ENCODE measurements around the gene KRT82.
A peak's percentile ranks its signal among the peaks of the same experiment; 100 is the strongest.

KRT82 gene

GRCh38 chr12:52401526-52401925, 4.6 kb downstream of the KRT82 start:
- Histone ChIP-seq H3K4me1 (no peaks in the 10 kb centered on the region), H3K9ac (no peak overlapping the region), H3K4me2 (no peak overlapping the region), H3K36me3 (no peaks in the 10 kb centered on the region), H3K27ac (no peak overlapping the region), H3K9me3 (no peaks in the 10 kb centered on the region), H3K4me3 (no peak overlapping the region), H3K27me3 (no peaks in the 10 kb centered on the region), H4K20me1 (no peaks in the 10 kb centered on the region)
- no peak for TF ChIP-seq Cebpa-rat (IDR thresholded peaks at IDR 0.05)

GRCh38 chr12:52400906-52401305, 5.2 kb downstream of the KRT82 start:
- H3K9ac ChIP-seq = no peak overlapping the region
- no peaks in the 10 kb centered on the region for H4K20me1 ChIP-seq
- H3K27me3 ChIP-seq = no peaks in the 10 kb centered on the region
- H3K36me3 ChIP-seq = no peaks in the 10 kb centered on the region
- no peak overlapping the region for H3K4me2 ChIP-seq
- no peaks in the 10 kb centered on the region for H3K9me3 ChIP-seq
- H3K4me3 ChIP-seq = no peak overlapping the region
- no peaks in the 10 kb centered on the region for H3K4me1 ChIP-seq
- no peak overlapping the region for H3K27ac ChIP-seq
- no peak for TF ChIP-seq Cebpa-rat (IDR thresholded peaks at IDR 0.05)

DNA sequence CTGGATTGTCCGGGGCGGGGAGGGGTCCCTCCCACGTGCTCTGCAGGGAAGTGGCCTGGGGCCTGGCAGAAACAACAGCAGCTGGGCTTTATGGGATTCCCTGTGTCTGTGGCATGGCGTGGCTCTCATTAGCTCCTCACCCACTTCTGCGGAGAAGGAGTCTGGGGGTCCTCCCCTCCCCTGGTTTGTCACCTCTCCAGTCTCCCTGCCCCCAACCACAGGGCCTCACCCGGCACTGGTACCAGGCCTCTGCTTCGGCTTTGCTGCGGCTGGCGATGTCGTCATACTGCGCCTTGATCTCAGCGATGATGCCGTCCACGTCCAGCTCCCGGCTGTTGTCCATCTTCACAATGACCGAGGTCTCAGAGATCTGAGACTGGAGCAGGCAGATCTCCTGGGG, 6.4 kb downstream of the KRT82 start:
- Histone ChIP-seq H4K20me1 (no peaks in the 10 kb centered on the region), H3K4me2 (no peak overlapping the region), H3K4me3 (no peak overlapping the region), H3K27me3 (no peaks in the 10 kb centered on the region), H3K4me1 (no peaks in the 10 kb centered on the region), H3K9ac (no peak overlapping the region), H3K9me3 (no peaks in the 10 kb centered on the region), H3K36me3 (no peaks in the 10 kb centered on the region), H3K27ac (no peak overlapping the region)
- TF ChIP-seq Cebpa-rat (IDR thresholded peaks at IDR 0.05) = no peak

DNA sequence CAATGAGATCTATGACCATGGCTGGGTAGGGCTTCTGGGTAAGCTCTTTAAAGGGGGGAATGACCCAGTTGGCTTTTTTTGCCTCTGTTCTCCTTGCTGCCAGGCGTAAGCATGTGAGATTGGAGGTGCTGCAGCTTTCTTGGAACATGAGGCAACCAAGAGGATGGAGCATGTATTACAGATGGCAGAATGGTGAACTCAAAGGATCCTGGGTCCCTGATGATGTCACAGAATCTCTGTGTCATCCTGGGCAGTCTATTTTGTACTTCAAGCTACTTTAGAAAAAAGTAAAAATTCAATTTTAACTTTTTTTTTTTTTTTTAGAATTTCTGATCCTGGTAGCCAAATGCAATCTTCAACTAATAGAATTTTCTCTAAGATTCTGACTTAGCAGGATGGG, 8.0 kb downstream of the KRT82 start:
- Histone ChIP-seq H3K4me1 (0 out of 2 replicates have a peak, but pooled peaks cover 4% of the 10 kb centered on the region), H3K9ac (no peak overlapping the region), H3K9me3 (no peaks in the 10 kb centered on the region), H3K27ac (no peak overlapping the region), H3K27me3 (no peaks in the 10 kb centered on the region), H4K20me1 (no peaks in the 10 kb centered on the region), H3K4me3 (no peak overlapping the region), H3K36me3 (no peaks in the 10 kb centered on the region), H3K4me2 (no peak overlapping the region)
- no peak for TF ChIP-seq Cebpa-rat (IDR thresholded peaks at IDR 0.05)

- Histone ChIP-seq H3K27me3 (no peaks in the 10 kb centered on the region), H3K36me3 (no peaks in the 10 kb centered on the region)
- TF ChIP-seq Cebpa-rat (IDR thresholded peaks at IDR 0.05) = no peak
These were observed 9.5 kb downstream of the KRT82 start for GRCh38 chr12:52396656-52397055.

GRCh38 chr12:52395761-52396434, 10.2 kb downstream of the KRT82 start:
- Histone ChIP-seq H3K4me1 (peaks cover 19% of the 10 kb centered on the region), H3K27ac (no peak overlapping the region), H3K36me3 (no peaks in the 10 kb centered on the region), H4K20me1 (no peaks in the 10 kb centered on the region), H3K9ac (no peak overlapping the region), H3K27me3 (no peaks in the 10 kb centered on the region), H3K4me3 (no peak overlapping the region), H3K4me2 (no peak overlapping the region), H3K9me3 (no peaks in the 10 kb centered on the region)
- peak; percentile 41; the same call in 1 of the 2 replicates for TF ChIP-seq Cebpa-rat (IDR thresholded peaks at IDR 0.05)

More at GRCh38 chr12:52396656-52397055, 9.5 kb downstream of the KRT82 start:
- Histone ChIP-seq H3K4me2 (no peak overlapping the region), H3K9me3 (no peaks in the 10 kb centered on the region), H3K4me1 (peaks cover 12% of the 10 kb centered on the region), H3K4me3 (no peak overlapping the region), H4K20me1 (no peaks in the 10 kb centered on the region), H3K27ac (no peak overlapping the region), H3K9ac (no peak overlapping the region)

DNA sequence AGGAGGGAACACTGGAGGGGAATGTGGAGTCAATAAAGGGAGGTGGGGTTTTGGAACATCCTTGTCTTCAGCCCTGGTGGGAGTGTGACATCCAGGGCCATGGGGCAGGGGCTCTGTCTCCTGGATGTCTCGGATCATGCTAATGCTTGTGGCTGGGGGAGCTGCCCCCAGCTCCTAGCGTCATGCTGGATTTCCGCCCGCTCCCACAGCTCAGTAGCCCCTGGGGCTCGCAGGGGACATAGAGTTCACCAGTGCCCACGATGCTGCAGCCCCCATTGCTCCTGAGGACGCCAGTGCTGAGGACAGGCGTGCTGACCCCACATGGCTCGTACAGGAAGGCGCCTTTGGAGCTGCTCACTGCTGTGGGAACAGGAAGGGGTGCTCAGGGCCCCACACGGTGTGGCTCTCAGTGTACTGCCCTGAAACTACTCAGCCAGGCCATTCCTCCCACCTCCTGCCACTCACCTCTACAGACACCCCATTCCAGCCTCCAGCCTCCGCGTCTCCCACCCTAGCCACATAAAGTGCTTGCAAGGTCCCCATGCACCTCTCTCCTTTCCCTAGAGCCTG, 11.2 kb downstream of the KRT82 start:
- no peak overlapping the region for H3K4me2 ChIP-seq
- peaks cover 21% of the 10 kb centered on the region for H3K4me1 ChIP-seq
- no peak overlapping the region for H3K4me3 ChIP-seq
- no peaks in the 10 kb centered on the region for H3K9me3 ChIP-seq
- no peak overlapping the region for H3K9ac ChIP-seq
- H4K20me1 ChIP-seq = no peaks in the 10 kb centered on the region
- no peaks in the 10 kb centered on the region for H3K27me3 ChIP-seq
- no peak for TF ChIP-seq Cebpa-rat (IDR thresholded peaks at IDR 0.05)
- no peak overlapping the region for H3K27ac ChIP-seq
- no peaks in the 10 kb centered on the region for H3K36me3 ChIP-seq

- no peaks in the 10 kb centered on the region for H4K20me1 ChIP-seq
- no peak for TF ChIP-seq Cebpa-rat (IDR thresholded peaks at IDR 0.05)
- no peak overlapping the region for H3K27ac ChIP-seq
- no peak overlapping the region for H3K9ac ChIP-seq
- no peaks in the 10 kb centered on the region for H3K9me3 ChIP-seq
- H3K4me1 ChIP-seq = peaks cover 21% of the 10 kb centered on the region
- no peaks in the 10 kb centered on the region for H3K27me3 ChIP-seq
- H3K4me3 ChIP-seq = no peak overlapping the region
- no peak overlapping the region for H3K4me2 ChIP-seq
- no peaks in the 10 kb centered on the region for H3K36me3 ChIP-seq
These were observed 13.6 kb downstream of the KRT82 start for GRCh38 chr12:52392465-52393007.

DNA sequence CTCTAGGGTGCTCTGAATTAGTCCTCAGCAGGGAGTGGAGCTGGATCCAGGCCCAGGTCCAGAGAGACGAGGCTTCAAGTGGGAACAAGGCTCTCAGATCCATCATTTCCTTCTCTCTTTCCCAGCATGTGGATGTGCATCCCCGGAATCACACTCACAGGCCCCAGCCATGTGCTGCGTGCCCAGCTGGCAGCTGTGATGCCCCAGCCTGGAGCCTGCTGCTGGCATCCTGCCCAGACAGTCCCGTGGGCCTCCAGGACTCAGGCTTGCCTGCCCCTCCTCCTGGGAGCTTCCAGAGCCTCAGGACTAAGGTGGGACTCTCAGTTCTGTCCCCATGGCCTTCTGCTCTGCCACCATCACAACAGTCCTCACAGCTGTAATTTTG, 14.5 kb downstream of the KRT82 start:
- Histone ChIP-seq H3K4me2 (peak overlapping the region; percentile 33), H3K9ac (no peak overlapping the region), H3K27me3 (no peaks in the 10 kb centered on the region), H3K36me3 (no peaks in the 10 kb centered on the region), H3K9me3 (no peaks in the 10 kb centered on the region), H4K20me1 (no peaks in the 10 kb centered on the region), H3K4me3 (no peak overlapping the region), H3K4me1 (peaks cover 21% of the 10 kb centered on the region), H3K27ac (0 out of 2 replicates have a peak overlapping the region, but pooled peaks have one; percentile 26)
- TF ChIP-seq Cebpa-rat (IDR thresholded peaks at IDR 0.05) = no peak

Data from BLaER1 (cell line).